GM20000 (cell line): ENCODE data around the gene GLS2.
A peak's percentile ranks its signal among the peaks of the same experiment; 100 is the strongest.
"Not testable (repeated sequence)": the region's sequence is repeated elsewhere in the genome, so short reads cannot be mapped to it uniquely, and the experiment has no call there.

Source experiments
- DNase-seq: peaks from one replicate; pipeline ENCODE4 v3.0.0; 2012; ENCODE audit warnings: low spot score
- TF ChIP-seq, protein P1 (sequence below): IDR thresholded peaks from 2 replicates; pipeline ENCODE4 v1.5.1; 2012; ENCODE audit warnings: mild to moderate bottlenecking, control low read depth; ENCODE audit errors: extremely low read depth, missing control alignments

GLS2 gene

GRCh38 chr12:56496704-56497103, 8.7 kb upstream of the GLS2 start:
- DNase-seq = not testable (repeated sequence)
- TF ChIP-seq, protein P1, sequence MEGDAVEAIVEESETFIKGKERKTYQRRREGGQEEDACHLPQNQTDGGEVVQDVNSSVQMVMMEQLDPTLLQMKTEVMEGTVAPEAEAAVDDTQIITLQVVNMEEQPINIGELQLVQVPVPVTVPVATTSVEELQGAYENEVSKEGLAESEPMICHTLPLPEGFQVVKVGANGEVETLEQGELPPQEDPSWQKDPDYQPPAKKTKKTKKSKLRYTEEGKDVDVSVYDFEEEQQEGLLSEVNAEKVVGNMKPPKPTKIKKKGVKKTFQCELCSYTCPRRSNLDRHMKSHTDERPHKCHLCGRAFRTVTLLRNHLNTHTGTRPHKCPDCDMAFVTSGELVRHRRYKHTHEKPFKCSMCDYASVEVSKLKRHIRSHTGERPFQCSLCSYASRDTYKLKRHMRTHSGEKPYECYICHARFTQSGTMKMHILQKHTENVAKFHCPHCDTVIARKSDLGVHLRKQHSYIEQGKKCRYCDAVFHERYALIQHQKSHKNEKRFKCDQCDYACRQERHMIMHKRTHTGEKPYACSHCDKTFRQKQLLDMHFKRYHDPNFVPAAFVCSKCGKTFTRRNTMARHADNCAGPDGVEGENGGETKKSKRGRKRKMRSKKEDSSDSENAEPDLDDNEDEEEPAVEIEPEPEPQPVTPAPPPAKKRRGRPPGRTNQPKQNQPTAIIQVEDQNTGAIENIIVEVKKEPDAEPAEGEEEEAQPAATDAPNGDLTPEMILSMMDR = peak; percentile 49

GRCh38 chr12:56494481-56494880, 6.5 kb upstream of the GLS2 start:
- not testable (repeated sequence) for DNase-seq

- DNase-seq = not testable (repeated sequence)
These were observed 6.1 kb upstream of the GLS2 start for GRCh38 chr12:56494106-56494415.

DNA sequence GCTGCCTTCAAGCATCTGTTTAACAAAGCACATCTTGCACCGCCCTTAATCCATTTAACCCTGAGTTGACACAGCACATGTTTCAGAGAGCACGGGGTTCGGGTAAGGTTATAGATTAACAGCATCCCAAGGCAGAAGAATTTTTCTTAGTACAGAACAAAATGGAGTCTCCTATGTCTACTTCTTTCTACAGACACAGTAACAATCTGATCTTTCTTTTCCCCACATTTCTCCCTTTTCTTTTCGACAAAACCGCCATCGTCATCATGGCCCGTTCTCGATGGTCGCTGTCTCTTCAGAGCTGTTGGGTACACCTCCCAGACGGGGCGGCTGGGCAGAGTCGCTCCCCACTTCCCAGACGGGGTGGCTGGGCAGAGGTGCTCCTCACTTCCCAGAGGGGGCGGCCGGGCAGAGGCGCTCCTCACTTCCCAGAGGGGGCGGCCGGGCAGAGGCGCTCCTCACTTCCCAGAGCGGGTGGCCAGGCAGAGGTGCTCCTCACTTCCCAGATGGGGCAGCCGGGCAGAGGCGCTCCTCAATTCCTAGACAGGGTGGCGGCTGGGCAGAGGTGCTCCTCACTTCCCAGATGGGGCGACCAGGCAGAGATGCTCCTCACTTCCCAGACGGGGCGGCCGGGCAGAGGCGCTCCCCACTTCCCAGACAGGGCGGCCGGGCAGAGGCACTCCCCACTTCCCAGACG, 5.6 kb upstream of the GLS2 start:
- not testable (repeated sequence) for DNase-seq

- TF ChIP-seq, protein P1 = no peak
- no peak for DNase-seq
These were observed 2.4 kb upstream of the GLS2 start for GRCh38 chr12:56490360-56490759.

- no peak for DNase-seq
- TF ChIP-seq, protein P1 = no peak
These were observed 417 bp downstream of the GLS2 start for GRCh38 chr12:56487448-56488040.

DNA sequence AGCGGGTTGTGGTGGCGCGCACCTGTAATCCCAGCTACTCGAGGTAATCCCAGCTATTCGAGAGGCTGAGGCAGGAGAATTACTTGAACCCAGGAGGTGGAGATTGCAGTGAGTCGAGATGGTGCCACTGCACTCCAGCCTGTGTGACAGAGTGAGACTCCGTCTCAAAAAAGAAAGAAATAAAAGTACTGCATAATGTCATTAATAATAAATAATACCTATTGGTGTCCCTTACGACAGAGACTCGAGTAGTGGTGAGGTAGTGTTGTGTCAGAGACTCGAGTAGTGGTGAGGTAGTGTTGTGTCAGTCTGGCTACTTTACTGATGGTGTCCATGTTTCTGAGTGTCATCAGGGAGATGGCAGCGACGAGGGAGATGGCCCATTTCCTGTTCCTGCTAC, 1.3 kb downstream of the GLS2 start:
- DNase-seq = no peak
- TF ChIP-seq, protein P1 = no peak

- TF ChIP-seq, protein P1 = no peak
- DNase-seq = no peak
These were observed 3.4 kb downstream of the GLS2 start for GRCh38 chr12:56484566-56484965.

GRCh38 chr12:56479625-56480024, 8.3 kb downstream of the GLS2 start:
- no peak for DNase-seq
- TF ChIP-seq, protein P1 = no peak
